SIG-M5 (cell line): ENCODE data around the gene RBM45.
A peak's percentile ranks its signal among the peaks of the same experiment; 100 is the strongest.

Experiments
- DNase-seq: peaks from one replicate; lab custom pipeline; 2025; lab: John Stamatoyannopoulos, UW

The RBM45 gene

DNA sequence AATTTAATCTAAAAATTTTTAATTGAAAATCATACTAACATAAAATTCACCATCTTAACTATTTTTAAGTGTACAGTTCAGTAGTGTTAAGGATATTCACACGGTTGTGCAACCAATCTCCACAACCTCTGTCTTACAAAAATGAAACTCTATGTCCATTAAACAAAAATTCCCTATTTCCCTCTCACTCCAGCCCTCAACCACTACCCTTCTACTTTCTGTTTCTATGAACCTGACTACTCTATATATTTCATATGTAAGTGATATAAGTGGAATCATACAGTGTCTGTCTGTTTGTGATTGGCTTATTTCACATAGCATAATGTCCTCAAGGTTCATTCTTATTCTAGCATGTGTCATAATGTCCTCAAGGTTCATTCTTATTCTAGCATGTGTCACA, 47.7 kb downstream of the RBM45 start:
- DNase-seq = no peak

DNA sequence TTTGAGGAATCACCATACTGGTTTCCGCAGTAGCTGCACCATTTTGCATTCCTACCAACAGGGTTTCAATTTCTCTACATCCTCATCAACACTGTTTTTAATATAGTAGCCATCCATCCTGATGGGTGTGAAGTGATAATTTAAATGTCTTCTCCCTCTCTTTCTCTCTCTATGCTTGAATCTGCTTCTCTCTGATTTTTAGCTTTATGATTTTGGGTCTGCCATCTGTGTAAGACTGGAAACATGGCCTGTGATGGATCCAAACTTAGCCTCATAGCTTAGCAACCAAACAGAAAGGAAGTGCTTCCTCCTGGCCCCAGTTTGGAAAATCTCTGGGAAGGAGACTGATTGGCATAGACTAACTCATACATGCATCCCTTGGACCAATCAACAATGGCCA, 48.4 kb downstream of the RBM45 start:
- no peak for DNase-seq

DNA sequence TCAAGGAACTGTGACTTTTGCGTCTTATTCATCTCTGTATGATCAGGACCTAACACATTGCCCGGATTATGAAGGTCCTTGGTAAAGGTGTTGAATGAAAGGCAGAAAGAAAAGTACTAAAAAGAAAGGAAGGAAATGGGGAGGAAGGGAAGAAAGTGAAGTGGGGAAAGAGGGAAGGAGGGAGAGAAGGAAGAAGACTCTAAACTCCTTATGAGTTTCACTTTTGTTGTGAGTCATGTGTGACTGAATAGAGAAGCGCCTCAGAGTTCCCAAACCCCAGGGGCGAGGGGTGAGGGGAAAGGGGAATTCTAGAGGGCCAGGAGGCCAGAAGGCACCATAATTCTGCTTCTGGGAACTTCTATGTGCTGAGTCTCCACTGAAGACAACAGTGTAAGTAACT, 51.2 kb downstream of the RBM45 start:
- no peak for DNase-seq

DNA sequence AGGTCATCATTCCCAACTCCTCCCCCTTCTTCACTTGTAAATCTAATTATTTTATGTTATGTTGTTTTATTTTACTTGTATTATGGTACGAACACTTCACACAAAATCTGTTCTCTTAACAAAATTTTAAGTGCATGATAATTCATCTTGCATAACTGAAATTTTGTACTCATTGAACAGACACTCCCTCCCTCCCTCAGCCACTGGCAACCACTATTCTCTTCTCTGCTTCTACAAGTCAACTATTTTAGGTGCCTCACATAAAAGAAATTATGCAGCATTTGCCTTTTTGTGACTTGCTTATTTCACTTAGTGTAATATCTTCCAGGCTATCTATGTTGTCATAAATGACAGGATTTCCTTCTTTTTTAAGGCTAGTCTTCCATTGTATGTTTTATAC, 51.7 kb downstream of the RBM45 start:
- no peak for DNase-seq

DNA sequence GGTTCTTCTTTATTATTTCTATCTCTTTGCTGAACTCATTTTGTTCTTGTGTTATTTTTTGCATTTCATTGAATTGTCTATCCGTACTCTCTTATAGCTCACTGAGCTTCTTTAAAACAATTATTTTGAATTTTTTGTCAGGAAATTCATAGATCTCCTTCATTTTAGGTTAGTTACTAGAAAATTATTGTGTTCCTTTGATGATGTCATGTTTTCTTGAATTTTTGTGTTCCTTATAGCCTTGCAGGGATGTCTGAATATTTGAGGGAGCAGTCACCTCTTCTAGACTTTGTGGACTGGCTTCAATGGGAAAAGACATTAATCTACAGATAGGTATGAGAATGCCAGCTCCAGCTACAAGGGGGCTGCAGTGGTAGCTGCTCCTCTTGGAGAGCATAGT, 61.4 kb downstream of the RBM45 start:
- DNase-seq = no peak

DNA sequence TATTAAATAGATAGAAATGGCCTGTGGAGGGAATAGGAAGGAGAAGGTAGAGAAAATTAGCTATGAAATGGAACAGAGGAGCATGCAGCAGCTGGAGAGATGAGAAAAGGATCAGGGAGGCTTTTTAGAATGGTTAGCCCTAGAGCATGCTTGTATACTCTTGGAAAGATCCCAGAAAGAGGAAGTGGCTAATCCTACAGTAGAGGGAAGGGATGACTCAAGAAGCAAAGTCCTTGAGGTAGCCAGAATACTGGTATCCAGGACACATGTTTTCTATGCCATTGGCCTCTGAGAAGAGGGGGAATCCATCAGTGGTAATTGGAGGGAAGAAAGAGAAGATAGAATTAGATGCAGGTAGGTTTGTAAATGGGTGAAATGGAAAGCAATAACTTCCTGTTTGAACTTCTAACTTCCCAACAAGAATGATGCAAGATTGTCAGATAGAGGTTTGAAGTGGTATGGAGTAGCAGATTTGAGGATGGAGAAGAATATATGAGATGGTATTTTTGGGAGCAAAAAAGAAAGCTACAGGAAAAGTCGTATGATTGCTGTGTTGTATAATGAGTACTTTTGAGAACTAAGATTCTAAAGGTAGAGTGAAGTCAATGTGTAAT, 64.9 kb downstream of the RBM45 start:
- peak; percentile 19 for DNase-seq
